Measurements from ENCODE around the gene SMG6.

DNA sequence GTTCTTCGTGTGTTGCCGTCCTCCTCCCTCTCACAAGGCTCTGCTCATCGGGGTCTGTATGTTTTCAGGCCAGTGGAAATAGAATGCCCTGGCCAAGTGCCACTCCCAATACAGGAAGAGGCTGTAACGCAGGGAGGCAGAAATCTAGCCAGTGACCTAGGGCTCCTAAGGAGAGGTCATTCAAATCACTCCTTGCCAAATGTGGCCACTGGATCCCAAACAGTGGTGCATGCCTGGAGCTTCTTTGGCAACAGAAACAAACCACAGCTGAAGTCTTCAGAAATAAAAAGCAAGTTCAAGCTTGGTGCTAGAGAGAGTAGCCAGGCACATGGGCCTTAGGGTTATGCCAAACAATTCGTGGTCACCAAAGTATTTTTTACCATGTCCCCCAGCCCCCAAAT is 66.1 kb downstream of the SMG6 start:
- TF ChIP-seq, protein P1, sequence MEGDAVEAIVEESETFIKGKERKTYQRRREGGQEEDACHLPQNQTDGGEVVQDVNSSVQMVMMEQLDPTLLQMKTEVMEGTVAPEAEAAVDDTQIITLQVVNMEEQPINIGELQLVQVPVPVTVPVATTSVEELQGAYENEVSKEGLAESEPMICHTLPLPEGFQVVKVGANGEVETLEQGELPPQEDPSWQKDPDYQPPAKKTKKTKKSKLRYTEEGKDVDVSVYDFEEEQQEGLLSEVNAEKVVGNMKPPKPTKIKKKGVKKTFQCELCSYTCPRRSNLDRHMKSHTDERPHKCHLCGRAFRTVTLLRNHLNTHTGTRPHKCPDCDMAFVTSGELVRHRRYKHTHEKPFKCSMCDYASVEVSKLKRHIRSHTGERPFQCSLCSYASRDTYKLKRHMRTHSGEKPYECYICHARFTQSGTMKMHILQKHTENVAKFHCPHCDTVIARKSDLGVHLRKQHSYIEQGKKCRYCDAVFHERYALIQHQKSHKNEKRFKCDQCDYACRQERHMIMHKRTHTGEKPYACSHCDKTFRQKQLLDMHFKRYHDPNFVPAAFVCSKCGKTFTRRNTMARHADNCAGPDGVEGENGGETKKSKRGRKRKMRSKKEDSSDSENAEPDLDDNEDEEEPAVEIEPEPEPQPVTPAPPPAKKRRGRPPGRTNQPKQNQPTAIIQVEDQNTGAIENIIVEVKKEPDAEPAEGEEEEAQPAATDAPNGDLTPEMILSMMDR (IDR thresholded peaks at IDR 0.05; ENCODE audit: insufficient read depth, low read length, poor library complexity, severe bottlenecking): no peak
- no peak for TF ChIP-seq EZH2phosphoT487 (conservative IDR thresholded peaks at IDR 0.05; ENCODE audit: low read length)
